Measurements from ENCODE around the gene STX2.
"Not testable (repeated sequence)": the region's sequence is repeated elsewhere in the genome, so short reads cannot be mapped to it uniquely, and the experiment has no call there.

The STX2 gene

DNA sequence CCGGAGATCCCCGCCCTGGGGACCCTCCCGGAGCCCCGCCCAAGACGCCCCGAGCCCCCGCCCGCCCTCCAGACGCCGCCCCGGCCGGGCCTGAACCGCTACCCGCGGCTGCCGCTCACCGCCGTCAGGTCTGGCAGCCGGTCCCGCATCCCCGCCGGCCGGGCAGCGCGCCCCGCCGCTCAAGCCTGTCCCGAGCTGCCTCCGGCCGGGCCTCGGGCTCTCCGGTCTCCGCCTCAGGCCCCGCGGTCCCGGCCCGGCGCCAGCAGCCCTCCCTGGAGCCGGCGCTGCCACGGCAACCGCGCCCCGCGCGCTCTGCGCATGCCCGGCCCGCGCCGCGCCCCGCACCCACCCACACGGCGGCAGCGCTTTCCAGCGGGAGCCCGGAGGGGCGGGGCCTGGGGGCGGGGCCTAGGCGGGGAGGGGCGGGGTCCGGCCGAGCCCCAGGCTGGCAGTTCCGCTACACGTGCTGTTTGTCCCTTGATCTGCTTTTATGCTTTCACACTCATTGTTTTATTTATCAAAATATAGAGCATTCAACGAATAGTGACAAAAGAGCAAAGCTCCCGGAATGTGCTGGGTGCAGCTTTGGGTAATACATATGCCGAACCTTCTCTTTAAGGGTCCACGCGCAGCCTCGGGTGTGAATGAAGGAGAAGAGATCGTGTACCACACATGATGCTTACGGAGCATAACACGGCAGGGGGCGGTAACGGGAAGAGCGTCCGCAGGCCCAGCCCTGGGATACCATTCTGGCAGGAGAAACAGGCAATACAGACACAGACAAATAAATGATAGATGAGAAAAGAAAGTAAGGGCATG, at the start of gene STX2:
Gene STX2, minus strand, starts transcription at position 300 of the 819 bp plus-strand sequence. Its CDS starts 151 bp downstream, at position 149.
- peak; percentile 86 for DNase-seq

GRCh38 chr12:130887190-130887589, 48.1 kb upstream of the STX2 start:
- not testable (repeated sequence) for DNase-seq

DNA sequence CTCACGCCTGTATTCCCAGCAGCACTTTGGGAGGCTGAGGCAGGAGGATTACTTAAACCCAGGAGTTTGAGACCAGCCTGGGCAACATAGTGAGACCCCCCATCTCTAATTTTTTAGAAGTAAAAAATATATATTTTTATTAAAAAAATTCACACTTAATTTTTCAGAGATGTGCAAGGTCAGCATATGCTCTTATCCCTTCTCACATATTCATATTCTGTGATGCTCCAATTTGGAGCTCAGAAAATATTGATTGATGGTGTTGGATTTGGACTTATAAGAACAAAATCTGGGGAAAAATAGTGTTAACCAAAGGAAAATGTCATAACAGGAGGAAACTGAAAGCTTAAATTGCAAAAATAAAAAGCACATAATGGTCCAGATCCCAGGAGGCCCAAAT, 42.5 kb upstream of the STX2 start:
- no peak for DNase-seq

DNA sequence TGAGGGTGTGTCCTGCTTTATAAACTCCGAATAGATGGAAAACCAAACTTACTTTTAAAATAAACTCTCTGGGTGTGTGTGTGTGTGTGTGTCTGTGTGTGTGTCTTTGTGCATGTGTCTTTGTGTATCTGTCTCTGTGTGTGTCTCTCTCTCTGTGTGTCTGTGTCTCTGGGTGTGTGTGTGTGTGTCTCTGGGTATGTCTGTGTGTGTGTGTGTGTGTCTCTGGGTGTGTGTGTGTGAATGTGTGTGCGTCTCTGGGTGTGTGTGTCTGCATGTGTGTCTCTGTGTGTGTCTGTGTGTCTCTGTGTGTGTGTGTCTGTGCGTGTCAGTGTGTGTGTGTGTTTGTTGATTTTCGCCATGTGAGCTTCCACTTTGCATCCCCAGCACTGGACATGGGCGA, 42.0 kb upstream of the STX2 start:
- no peak for DNase-seq

GRCh38 chr12:130880411-130880885, 41.4 kb upstream of the STX2 start:
- DNase-seq: no peak

DNA sequence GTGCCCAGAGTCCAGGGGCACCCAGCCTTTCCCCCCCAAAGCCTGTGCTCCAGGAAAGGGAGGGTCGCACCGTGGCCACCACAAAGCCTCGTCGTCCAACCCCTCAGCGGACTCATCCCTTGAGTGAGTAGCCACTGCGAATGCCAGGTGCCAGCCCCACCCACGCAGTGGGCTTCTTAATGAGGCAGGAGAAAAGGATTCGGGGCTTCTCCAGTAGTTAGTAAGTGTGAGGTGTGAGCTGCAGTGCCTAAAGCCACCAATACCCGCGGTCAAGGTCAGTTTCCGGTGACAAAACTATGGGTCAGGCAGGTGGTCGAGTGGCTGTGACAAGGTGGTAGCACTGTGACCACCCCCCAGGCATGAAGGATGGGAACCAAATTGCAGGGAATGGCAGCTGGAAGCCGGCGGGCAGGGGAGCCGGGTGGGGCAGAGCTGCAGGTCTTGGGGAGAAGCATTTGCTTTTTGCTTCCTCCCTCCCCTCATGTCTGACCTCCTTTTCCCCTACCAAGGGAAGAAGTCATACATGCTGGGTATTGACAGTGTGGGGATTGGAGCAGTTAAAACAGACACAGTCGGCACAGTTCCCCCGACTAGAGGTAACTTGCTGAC, 40.8 kb upstream of the STX2 start:
- DNase-seq: no peak

- DNase-seq: no peak
Observed at GRCh38 chr12:130879212-130879686, 40.2 kb upstream of the STX2 start.

- no peak for DNase-seq
Observed at GRCh38 chr12:130878193-130879185, 39.4 kb upstream of the STX2 start.

GRCh38 chr12:130877333-130877732, 38.3 kb upstream of the STX2 start:
- no peak for DNase-seq

- no peak for DNase-seq
Observed at GRCh38 chr12:130876758-130877157, 37.7 kb upstream of the STX2 start.

DNA sequence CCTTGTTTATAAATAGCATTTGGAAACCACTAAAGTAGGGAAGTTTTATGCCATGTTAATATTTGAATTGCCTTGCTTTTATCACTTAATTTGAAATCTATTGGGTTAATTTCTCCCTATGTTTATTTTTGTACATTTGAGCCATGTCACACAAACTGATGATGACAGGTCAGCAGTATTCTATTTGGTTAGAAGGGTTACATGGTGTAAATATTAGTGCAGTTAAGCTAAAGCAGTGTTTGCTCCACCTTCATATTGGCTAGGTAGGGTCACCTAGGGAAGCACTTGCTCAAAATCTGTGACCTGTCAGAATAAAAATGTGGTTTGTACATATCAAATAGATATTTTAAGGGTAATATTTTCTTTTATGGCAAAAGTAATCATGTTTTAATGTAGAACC, 37.2 kb upstream of the STX2 start:
- no peak for DNase-seq

GRCh38 chr12:130875708-130876107, 36.7 kb upstream of the STX2 start:
- DNase-seq: not testable (repeated sequence)

GRCh38 chr12:130875193-130875592, 36.1 kb upstream of the STX2 start:
- no peak for DNase-seq

- no peak for DNase-seq
Observed at GRCh38 chr12:130874696-130875095, 35.6 kb upstream of the STX2 start.

GRCh38 chr12:130873825-130874224, 34.8 kb upstream of the STX2 start:
- DNase-seq: no peak

GRCh38 chr12:130873106-130873795, 34.2 kb upstream of the STX2 start:
- DNase-seq: no peak

- DNase-seq: peak; percentile 34
Observed at GRCh38 chr12:130872179-130873096, 33.4 kb upstream of the STX2 start.

GRCh38 chr12:130871286-130872178, 32.5 kb upstream of the STX2 start, which contains the start of gene RAN:
Gene RAN (plus strand): TSS chr12:130872066. CDS start chr12:130872594, 528 bp downstream.
- DNase-seq: peak; percentile 88

DNA sequence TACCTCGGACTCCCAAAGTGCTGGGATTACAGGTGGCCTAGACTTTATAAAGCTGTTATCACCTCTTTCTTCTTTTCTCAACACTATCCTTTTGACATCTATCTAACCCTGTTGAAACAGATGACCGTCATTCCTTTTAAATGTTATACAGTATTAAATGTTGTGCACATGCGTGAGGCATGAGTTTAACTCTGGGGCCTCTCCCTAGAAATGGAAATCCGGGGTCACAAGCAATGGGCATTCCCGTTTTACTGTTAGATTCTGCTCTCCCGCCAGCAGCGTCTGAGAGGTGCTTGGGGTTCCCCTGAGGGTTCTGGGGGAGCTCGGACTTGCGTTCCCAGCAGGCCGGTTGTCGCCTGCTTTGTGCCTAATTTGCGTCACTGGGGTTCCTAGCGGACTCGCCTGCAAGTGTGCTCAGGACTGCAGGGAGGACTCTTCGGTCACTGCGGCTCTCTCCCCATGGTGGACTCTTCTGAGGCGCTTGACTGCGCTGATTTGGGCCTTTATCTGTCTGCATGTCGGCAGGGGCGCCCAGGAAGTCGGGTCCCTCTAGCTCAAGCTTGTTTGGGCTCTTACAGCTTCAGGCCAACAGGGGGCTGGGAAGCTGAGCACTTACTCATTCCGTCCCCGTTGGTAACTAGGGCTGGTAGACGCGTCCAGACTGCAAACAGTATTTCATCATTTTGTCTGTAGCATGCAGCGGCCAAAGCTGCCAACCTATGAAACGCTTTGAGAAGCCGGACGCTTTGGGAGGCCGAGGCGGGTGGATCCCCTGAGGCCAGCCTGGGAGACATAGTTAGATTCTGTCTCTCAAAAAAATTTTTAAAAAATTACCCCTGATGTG, 31.6 kb upstream of the STX2 start:
- DNase-seq: peak; percentile 48
